Adrenal gland (tissue), 19 donors: ENCODE results near the gene RAP1A. TPM values are rescaled to one million over a fixed set of nuclear protein-coding genes. Genes with fewer than 3 reads are reported as not detected.
A peak's percentile ranks its signal among the peaks of the same experiment; 100 is the strongest.

ENCODE experiments used
- DNase-seq, 7 donors: peaks; one replicate each; pipeline ENCODE4 v3.0.0-alpha.2; 2019 to 2020
- H3K27ac ChIP-seq, 5 donors: fragments of 200-600 bp; sonication (generic) in 4 of 5; 1 replicate in 3 of 5; 2 replicates in 2 of 5; pipeline versions ENCODE4 v1.5.1 to v1.8.0; 2016 to 2020; ENCODE audit warnings: mild to moderate bottlenecking in 1 of 5
- H3K27me3 ChIP-seq: fragments of 200-600 bp; 2 replicates; pipeline ENCODE4 v1.8.0; 2021
- H3K36me3 ChIP-seq, 2 donors: fragments of 200-600 bp; replicated peaks in 1 of 2; 1 replicate in 1 of 2; 2 replicates in 1 of 2; pipeline versions ENCODE4 v1.5.1 to v1.8.0; 2018 to 2022
- H3K4me1 ChIP-seq, 2 donors: fragments of 200-600 bp; replicated peaks in 1 of 2; 1 replicate in 1 of 2; 2 replicates in 1 of 2; pipeline versions ENCODE4 v1.5.1 to v1.8.0; 2018 to 2021
- H3K4me3 ChIP-seq, 4 donors: fragments of 200-600 bp; sonication (generic) in 3 of 4; one replicate each; pipeline ENCODE4 v1.5.1; 2016 to 2018
- H3K9me3 ChIP-seq, 3 donors: fragments of 200-600 bp; sonication (generic) in 1 of 3; replicated peaks in 1 of 3; 1 replicate in 2 of 3; 2 replicates in 1 of 3; pipeline versions ENCODE4 v1.5.1 to v1.8.0; 2016 to 2021
- POLR2A ChIP-seq, 2 donors: fragments of 450-650 bp; IDR thresholded peaks; one replicate each; pipeline ENCODE4 v1.6.1; 2017; ENCODE audit warnings: antibody characterized with exemption in 2 of 2, mild to moderate bottlenecking in 2 of 2, moderate library complexity in 1 of 2
- whole genome bisulfite sequencing, 4 donors: extraction: QIAGEN DNeasy Blood & Tissue Kit in 2 of 4; methylation state at CpG; one replicate each; pipeline versions ENCODE4 v1.1.5 to v1.1.7; 2013 to 2017; 5-methylcytosine and 5-hydroxymethylcytosine counted together
- intact Hi-C, 2 donors: fragments of 100-400 bp; cut with DNase I; formaldehyde crosslinking; loops; one replicate each; pipeline versions ENCODE4 v1.14.1 to v1.15.0; 2022 to 2023
- long read RNA-seq, 10 donors: library from polyadenylated mRNA in 3 of 10; unstranded in 2 of 10; stranded (forward) in 1 of 10; transcript quantifications; one replicate each; pipeline ENCODE4 v2.0.0 and lab custom pipeline, GENCODE V29; 2021 to 2026
- polyA plus RNA-seq, 3 donors: library from polyadenylated mRNA; stranded (reverse); fragments of 200-250 nt in 2 of 3; fragments of 350-450 nt in 1 of 3; fragmentation: Illumina TruSeq in 1 of 3; extraction: RNeasy Lipid Tissue Mini Kit (QIAGEN cat#74804) in 1 of 3; gene quantifications; one replicate each; pipeline ENCODE4 v1.2.3, GENCODE V29; 2013 to 2014
- total RNA-seq, 9 donors: library from RNA; depleted of rRNA in 4 of 9; stranded (reverse); fragments of >200 nt in 4 of 9; fragments of 120-200 nt in 1 of 9; fragmentation: NEBNext Ultra II Directional in 1 of 9; extraction: Animal tissue kit (Norgen Biotek cat#: 25700) in 1 of 9; gene quantifications; one replicate each; pipeline versions ENCODE4 v1.1.0 to v1.2.4, GENCODE V29; 2013 to 2023
- TF ChIP-seq, protein P1 (sequence below), 6 experiments: fragments of 450-650 bp in 4 of 6; fragments of 200-600 bp in 2 of 6; sonication (generic) in 1 of 6; IDR thresholded peaks; 1 replicate in 5 of 6; 2 replicates in 1 of 6; pipeline versions ENCODE4 v1.5.1 to v1.8.0; 2016 to 2021; ENCODE audit warnings: antibody characterized with exemption in 6 of 6, mild to moderate bottlenecking in 2 of 6, moderate library complexity in 1 of 6
- donor health status: healthy with polysubstance abuse.
- donor health status: Bipolar disorder and iron deficiency.
- donor health status: DM: yes; HTN: yes; CAD: no.
- donor health status: DM: no; HTN: no; CAD: no.
- donor health status: DM: no; HTN: no; CAD: no.
- donor health status: DM: yes; HTN: yes; CAD: no.

The RAP1A gene
- total RNA-seq (100 to 1,000 TPM in 1 of 9 donors, 10 to 100 TPM in 8; 23.1 to 101 (median 64.3) TPM), polyA plus RNA-seq (100 to 1,000 TPM in 1 of 3 donors, 10 to 100 TPM in 2; 45.4 to 157 (median 56.1) TPM)
- long read RNA-seq, donor 1, full-length matches to known transcripts = 54 of 101 reads
- long read RNA-seq, donor 1, partial matches to known transcripts = 47 of 101 reads
- long read RNA-seq, donor 1, other reads (novel, unspliced or antisense) = 0 of 101 reads
- long read RNA-seq, donor 2, full-length matches to known transcripts = 31 of 51 reads
- long read RNA-seq, donor 2, partial matches to known transcripts = 20 of 51 reads
- long read RNA-seq, donor 2, other reads (novel, unspliced or antisense) = 0 of 51 reads
- long read RNA-seq, donor 3, full-length matches to known transcripts = 45 of 75 reads
- long read RNA-seq, donor 3, partial matches to known transcripts = 30 of 75 reads
- long read RNA-seq, donor 3, other reads (novel, unspliced or antisense) = 0 of 75 reads
- long read RNA-seq, donor 4, full-length matches to known transcripts = 6 of 7 reads
- long read RNA-seq, donor 4, partial matches to known transcripts = 1 of 7 reads
- long read RNA-seq, donor 4, other reads (novel, unspliced or antisense) = 0 of 7 reads
- long read RNA-seq, donor 5, full-length matches to known transcripts = 56 of 72 reads
- long read RNA-seq, donor 5, partial matches to known transcripts = 0 of 72 reads
- long read RNA-seq, donor 5, other reads (novel, unspliced or antisense) = 16 of 72 reads
- long read RNA-seq, donor 6, full-length matches to known transcripts = 2 of 5 reads
- long read RNA-seq, donor 6, partial matches to known transcripts = 1 of 5 reads
- long read RNA-seq, donor 6, other reads (novel, unspliced or antisense) = 2 of 5 reads
- long read RNA-seq, donor 7, full-length matches to known transcripts = 16 of 45 reads
- long read RNA-seq, donor 7, partial matches to known transcripts = 29 of 45 reads
- long read RNA-seq, donor 7, other reads (novel, unspliced or antisense) = 0 of 45 reads
- long read RNA-seq, donor 8, full-length matches to known transcripts = 54 of 111 reads
- long read RNA-seq, donor 8, partial matches to known transcripts = 57 of 111 reads
- long read RNA-seq, donor 8, other reads (novel, unspliced or antisense) = 0 of 111 reads
- long read RNA-seq, donor 9, full-length matches to known transcripts = 48 of 63 reads
- long read RNA-seq, donor 9, partial matches to known transcripts = 15 of 63 reads
- long read RNA-seq, donor 9, other reads (novel, unspliced or antisense) = 0 of 63 reads
- long read RNA-seq, donor 10, full-length matches to known transcripts = 19 of 33 reads
- long read RNA-seq, donor 10, partial matches to known transcripts = 14 of 33 reads
- long read RNA-seq, donor 10, other reads (novel, unspliced or antisense) = 0 of 33 reads

DNA sequence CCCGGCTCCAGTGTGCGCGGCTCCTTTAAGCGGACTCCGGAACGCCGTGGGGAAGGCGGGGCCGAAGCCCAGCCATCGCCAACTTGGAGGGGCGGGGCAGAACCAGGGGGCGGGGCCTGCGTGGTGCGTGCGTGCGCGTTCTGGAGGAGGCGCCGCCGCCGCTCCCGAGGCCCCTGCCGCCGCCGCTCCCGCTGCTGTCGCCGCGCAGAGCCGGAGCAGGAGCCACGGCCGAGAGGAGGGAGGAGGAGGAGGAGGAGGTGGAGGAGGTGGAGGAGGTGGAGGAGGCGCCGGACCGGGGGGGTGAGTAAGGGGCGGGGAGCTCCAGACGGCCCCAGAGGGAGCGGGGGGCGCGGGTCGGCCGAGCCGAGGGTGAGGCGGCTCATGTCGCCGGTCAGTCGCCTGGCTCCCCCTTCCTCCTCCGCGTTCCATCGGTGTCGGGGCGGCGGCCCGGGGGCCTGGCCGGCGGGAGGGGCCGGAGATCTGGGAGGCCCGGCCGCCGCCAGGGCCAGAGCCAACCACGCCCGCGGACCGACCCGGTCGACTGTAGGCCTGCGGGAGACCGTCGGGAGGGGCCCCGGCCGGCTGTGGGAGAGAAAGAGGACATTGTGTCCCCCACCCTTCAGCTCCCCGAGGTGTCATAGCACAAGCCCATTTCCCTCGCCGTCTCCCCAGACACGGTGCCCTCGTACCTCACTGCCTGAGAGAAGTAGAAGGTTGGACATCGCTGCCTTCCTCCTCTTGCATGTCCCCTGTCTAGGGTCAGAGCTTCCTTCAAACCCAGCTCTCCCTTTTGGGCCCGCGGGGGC is at the start of gene RAP1A:
RAP1A (plus strand) TSS at position 155 of the 806 bp plus-strand sequence. CDS start 71,572 bp downstream, outside the sequence.
- WGBS, 4 donors = 0 to 2% (median 0%) methylated on average over 5 to 79 of the region's 79 CpGs
- Histone ChIP-seq H3K36me3 (no peaks in the 10 kb centered on the region), H3K4me3 (peak within 1 kb of the TSS; percentile 11 to 87 (median 72)), H3K27ac (peak within 1 kb of the TSS; percentile 77 to 97 (median 91)), H3K4me1 (peaks cover 18 to 48% of the 10 kb centered on the region in 2 donors), H3K27me3 (no peaks in the 10 kb centered on the region), H3K9me3 (no peaks in the 10 kb centered on the region)
- intact Hi-C loops = no loop called here
- TF ChIP-seq POLR2A (IDR thresholded peaks at IDR 0.05) = peak; percentile 52 to 76
- TF ChIP-seq, protein P1, sequence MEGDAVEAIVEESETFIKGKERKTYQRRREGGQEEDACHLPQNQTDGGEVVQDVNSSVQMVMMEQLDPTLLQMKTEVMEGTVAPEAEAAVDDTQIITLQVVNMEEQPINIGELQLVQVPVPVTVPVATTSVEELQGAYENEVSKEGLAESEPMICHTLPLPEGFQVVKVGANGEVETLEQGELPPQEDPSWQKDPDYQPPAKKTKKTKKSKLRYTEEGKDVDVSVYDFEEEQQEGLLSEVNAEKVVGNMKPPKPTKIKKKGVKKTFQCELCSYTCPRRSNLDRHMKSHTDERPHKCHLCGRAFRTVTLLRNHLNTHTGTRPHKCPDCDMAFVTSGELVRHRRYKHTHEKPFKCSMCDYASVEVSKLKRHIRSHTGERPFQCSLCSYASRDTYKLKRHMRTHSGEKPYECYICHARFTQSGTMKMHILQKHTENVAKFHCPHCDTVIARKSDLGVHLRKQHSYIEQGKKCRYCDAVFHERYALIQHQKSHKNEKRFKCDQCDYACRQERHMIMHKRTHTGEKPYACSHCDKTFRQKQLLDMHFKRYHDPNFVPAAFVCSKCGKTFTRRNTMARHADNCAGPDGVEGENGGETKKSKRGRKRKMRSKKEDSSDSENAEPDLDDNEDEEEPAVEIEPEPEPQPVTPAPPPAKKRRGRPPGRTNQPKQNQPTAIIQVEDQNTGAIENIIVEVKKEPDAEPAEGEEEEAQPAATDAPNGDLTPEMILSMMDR (IDR thresholded peaks at IDR 0.05) = no peak
- peak; percentile 94 to 98 (median 97) for DNase-seq

DNA sequence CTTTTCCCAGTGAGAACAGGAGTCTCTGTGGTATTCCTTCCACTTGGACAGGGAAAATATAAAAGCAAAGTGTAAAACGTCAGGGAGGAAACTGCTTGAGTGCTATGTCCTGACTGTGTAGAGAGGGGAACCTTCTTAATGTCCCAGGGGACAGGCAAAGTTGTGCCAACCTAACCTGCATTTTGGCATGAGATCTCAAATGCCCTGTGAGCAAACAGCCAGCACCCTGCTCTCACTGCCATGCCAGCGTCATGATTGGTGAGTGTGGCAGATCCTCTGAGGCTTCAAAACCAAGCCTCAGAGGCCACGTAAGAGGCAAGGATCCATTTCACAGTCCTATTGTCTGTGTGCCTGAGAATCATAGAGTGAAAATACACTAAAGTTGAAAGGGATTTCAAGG is 49.7 kb upstream of the RAP1A start:
- Histone ChIP-seq H3K4me3 (no peak overlapping the region), H3K4me1 (peaks cover 0 to 10% of the 10 kb centered on the region in 2 donors), H3K36me3 (no peaks in the 10 kb centered on the region), H3K9me3 (no peaks in the 10 kb centered on the region), H3K27ac (no peak overlapping the region), H3K27me3 (no peaks in the 10 kb centered on the region)
- TF ChIP-seq POLR2A (IDR thresholded peaks at IDR 0.05) = no peak
- TF ChIP-seq, protein P1 (IDR thresholded peaks at IDR 0.05) = no peak
- DNase-seq = no peak
- intact Hi-C loops = no loop called here
- WGBS, 4 donors = 71 to 78% (median 75%) methylated on average over 2 to 3 of the region's 3 CpGs

DNA sequence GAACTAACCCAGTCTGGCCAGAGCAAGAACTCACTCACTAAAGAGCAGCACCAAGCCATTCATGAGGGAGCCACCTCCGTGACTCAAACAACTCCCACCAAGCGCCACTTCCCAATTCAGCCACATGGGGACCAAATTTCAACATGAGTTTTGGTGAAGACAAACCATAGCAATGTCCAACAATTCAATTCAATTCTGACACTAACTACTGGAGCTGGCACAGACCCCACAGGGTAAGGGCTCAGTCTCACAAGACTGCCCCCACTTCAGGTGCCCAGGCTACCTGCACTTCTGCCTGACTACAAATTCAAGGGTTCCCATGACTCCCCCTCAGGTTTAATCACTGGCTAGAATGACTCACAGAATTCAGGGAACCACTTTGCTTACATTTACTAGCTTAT is 48.8 kb upstream of the RAP1A start:
- WGBS, 4 donors = 83 to 89% (median 85%) methylated on average over 2 of the region's 2 CpGs
- Histone ChIP-seq H3K27ac (no peak overlapping the region), H3K4me1 (peaks cover 0 to 10% of the 10 kb centered on the region in 2 donors), H3K36me3 (no peaks in the 10 kb centered on the region), H3K9me3 (no peaks in the 10 kb centered on the region), H3K4me3 (no peak overlapping the region), H3K27me3 (no peaks in the 10 kb centered on the region)
- no peak for TF ChIP-seq POLR2A (IDR thresholded peaks at IDR 0.05)
- TF ChIP-seq, protein P1 (IDR thresholded peaks at IDR 0.05) = peak in 2 of 6 experiments; percentile 7 to 13
- intact Hi-C loops = no loop called here
- peak in 2 of 7 donors; percentile 18 to 22 for DNase-seq
